GM12801 (cell line): Measurements from ENCODE around the gene ELMO2.

ENCODE experiments used
- TF ChIP-seq, protein P1 (sequence below): IDR thresholded peaks from one replicate; pipeline ENCODE4 v1.5.1; 2011; ENCODE audit warnings: control low read depth; ENCODE audit not compliant: insufficient read length; ENCODE audit errors: extremely low read depth

The ELMO2 gene, protein sequence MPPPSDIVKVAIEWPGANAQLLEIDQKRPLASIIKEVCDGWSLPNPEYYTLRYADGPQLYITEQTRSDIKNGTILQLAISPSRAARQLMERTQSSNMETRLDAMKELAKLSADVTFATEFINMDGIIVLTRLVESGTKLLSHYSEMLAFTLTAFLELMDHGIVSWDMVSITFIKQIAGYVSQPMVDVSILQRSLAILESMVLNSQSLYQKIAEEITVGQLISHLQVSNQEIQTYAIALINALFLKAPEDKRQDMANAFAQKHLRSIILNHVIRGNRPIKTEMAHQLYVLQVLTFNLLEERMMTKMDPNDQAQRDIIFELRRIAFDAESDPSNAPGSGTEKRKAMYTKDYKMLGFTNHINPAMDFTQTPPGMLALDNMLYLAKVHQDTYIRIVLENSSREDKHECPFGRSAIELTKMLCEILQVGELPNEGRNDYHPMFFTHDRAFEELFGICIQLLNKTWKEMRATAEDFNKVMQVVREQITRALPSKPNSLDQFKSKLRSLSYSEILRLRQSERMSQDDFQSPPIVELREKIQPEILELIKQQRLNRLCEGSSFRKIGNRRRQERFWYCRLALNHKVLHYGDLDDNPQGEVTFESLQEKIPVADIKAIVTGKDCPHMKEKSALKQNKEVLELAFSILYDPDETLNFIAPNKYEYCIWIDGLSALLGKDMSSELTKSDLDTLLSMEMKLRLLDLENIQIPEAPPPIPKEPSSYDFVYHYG

DNA sequence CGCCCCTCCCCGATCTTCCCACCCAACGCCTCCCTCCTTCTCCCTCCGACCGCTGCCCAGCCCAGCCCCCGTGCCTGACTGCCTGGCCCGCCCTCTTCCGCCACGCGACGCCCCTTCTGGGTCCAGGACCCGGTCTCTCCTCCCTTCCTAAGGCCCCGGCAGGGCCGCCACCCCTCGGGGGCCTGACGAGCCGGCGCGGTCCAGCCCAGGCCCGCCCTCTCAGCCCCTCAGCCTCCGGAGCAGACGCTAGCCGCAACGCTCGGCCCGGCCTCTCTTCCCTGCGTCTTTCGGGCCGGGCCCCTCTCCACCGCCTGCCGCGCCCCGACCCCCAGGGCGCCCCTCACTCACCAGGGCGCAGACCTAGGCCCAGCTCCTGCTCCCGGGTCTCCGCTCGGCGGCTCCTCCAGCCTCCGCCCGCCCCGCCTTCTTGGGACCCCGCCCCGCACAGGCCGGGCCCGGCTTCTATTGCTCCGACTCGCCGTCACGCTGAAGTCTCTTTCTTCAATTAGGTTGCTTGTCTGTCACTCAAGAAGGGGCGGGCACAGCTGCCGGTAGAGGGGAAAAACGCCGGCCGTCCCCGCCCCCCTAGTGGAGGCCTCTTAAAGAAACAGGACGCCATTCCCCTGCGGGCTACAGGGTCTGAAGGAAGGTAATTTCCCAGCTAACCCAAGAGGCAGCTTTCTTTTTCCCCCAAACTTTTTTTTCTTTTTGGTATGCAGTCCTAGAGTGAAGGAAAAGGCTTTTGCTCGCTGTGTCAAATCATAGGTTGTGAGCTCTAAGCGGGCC, at the start of gene ELMO2:
Gene ELMO2 (minus strand): TSS at position 416 of the 786 bp plus-strand sequence. CDS start 12,133 bp downstream, outside the sequence.
- TF ChIP-seq, protein P1, sequence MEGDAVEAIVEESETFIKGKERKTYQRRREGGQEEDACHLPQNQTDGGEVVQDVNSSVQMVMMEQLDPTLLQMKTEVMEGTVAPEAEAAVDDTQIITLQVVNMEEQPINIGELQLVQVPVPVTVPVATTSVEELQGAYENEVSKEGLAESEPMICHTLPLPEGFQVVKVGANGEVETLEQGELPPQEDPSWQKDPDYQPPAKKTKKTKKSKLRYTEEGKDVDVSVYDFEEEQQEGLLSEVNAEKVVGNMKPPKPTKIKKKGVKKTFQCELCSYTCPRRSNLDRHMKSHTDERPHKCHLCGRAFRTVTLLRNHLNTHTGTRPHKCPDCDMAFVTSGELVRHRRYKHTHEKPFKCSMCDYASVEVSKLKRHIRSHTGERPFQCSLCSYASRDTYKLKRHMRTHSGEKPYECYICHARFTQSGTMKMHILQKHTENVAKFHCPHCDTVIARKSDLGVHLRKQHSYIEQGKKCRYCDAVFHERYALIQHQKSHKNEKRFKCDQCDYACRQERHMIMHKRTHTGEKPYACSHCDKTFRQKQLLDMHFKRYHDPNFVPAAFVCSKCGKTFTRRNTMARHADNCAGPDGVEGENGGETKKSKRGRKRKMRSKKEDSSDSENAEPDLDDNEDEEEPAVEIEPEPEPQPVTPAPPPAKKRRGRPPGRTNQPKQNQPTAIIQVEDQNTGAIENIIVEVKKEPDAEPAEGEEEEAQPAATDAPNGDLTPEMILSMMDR, result no peak

GRCh38 chr20:46455729-46456128, 49.3 kb upstream of the ELMO2 start:
- TF ChIP-seq, protein P1, result no peak

- TF ChIP-seq, protein P1, result no peak
These were observed 40.4 kb upstream of the ELMO2 start for GRCh38 chr20:46446851-46447250.

- TF ChIP-seq, protein P1, result no peak
These were observed 33.4 kb upstream of the ELMO2 start for GRCh38 chr20:46439837-46440236.

DNA sequence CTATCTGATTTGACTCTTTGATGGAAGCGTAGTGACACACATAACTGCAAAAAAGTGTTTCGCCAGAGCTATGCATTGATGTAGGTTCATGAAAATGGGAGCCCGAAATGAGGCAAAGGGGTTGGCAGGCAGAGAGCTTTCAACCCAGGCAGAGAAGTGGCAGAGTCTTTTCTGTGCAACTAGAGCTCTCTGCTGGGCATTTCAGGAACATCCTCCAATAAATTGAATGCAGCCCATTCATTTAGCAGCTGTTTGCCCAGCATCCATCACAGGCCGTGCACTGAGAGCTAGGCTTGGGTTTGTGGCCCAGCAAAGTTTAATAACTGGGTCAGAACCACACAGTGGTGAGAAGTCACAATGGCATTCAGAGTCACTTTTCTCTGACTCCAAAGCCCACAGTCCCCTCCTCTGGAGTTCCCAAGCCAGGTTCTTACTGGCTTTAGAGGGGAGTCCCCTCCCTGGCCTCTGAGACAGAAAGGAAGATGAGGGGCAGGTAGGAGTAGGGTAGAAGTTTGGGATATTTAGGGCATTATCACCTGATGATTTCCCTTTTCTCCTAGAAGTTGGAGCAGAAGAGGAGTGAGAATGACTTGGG, 31.8 kb upstream of the ELMO2 start:
- TF ChIP-seq, protein P1, result no peak

DNA sequence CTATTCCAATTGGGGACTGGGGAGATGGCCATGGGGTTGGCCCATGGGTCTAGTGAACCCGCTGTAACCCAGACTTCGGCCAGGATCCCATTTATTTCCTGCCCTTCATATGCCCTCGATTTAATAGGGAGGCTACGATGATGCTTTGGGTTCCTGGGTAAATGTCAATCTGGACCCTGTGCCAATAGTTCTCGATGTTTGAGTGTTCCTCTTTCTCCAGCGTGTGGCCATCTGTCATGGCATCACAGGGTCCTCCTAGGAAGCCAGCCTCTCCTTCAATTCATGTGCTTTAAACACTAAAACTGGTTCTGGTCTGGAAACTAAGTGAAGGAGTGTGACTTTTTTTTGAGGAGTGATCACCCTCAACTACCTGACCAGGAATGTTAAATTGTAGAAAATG, 28.7 kb upstream of the ELMO2 start:
- TF ChIP-seq, protein P1, result no peak
